Measurements from ENCODE around the gene TXNRD3.

Gene TXNRD3

DNA sequence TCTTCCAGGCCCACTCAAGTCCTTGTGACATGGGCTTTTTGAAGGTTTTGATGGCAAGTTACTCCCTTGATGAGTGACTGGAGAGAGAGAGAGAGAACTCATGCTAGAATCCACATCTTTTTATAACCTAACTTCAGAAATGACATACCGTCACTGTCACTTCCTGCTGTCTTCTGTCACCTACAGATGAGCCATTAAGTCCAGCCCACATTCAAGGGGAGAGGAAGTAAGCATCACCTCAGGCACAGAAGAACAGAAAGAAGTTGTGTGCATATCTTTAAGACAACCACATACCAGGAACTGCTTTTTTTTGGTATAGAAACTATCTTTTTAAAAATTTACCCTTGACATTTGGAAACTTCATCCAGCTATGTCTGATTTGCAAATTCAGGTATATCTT lies 16.6 kb upstream of the TXNRD3 start:
- no peak for DNase-seq

GRCh38 chr3:126668450-126669401 lies 13.8 kb upstream of the TXNRD3 start:
- DNase-seq, result no peak

DNA sequence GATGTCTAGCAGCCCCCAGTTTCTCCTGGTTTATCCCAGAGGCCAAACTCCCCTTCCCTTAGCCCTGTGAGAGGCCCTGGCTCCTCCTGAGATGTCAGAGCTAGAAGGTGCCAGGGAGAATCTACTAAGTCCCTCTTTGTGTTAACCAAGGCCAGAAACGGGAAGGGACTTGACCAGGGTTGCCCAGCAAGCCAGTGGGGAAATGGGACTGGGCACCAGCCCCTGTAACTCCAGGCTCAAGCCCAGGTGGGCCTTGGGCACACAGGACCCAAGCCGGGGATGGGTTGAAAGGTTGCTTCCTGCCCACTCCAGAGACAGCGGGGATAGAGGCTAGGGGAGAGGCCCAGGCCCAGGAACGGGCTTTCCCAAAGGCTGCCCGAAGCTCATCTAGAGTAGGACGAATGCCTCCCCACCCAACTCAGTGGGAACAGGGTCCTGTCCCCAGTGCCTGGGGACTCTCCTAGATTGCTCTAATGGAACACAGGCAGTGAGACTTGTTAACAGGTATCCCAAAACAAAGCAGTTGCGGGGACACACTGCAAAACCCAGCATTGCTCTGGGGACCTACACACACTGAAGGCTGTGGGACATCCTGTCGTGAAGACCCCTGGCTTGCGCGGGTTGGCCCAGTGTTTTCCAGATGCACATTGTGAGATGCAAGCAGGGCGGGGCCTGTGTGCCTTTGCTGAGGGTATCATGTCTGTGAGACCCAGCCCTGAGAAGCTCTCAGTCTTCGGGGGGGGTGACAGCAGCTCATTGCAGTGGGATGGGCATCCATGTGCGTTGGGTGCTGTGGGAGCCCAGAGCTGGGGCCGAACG lies 12.9 kb upstream of the TXNRD3 start:
- no peak for DNase-seq

GRCh38 chr3:126666658-126667528 lies 12.0 kb upstream of the TXNRD3 start:
- no peak for DNase-seq

GRCh38 chr3:126665959-126666657 lies 11.2 kb upstream of the TXNRD3 start:
- DNase-seq, result no peak

DNA sequence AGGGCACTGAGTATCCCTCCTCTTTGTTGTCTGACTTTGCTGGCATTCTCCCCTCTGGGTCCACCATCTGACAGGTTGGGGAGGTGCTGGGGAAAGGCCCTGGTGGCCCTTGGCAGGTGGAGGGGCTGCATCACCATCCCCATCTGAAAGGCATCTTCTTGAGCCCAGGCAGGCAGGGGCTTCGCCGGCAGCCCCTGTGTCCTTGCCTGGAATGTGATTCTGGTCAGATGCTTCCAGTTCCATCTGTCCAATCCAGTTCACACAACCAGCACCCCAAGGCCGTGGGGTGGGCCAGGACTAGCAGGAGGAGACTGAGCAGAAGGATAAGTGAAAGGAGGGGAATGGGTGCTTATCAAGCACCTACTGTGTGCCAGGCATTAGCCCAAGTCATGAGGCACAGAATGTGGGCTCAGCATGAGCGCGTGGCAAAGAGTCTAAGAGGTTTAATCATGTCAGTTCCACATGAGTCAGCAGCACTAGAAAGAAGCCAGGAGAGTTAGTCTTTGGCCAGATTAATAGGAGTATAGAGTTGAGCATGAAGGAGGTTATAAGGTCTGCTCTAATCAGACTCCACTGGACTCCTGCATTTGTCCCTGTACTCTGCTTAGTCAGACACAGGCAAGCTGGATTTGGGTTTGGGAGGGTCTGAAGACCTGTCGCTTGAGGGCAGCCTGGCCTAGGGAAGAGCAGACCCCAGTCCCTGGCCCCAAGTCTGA lies 10.5 kb upstream of the TXNRD3 start:
- no peak for DNase-seq

DNA sequence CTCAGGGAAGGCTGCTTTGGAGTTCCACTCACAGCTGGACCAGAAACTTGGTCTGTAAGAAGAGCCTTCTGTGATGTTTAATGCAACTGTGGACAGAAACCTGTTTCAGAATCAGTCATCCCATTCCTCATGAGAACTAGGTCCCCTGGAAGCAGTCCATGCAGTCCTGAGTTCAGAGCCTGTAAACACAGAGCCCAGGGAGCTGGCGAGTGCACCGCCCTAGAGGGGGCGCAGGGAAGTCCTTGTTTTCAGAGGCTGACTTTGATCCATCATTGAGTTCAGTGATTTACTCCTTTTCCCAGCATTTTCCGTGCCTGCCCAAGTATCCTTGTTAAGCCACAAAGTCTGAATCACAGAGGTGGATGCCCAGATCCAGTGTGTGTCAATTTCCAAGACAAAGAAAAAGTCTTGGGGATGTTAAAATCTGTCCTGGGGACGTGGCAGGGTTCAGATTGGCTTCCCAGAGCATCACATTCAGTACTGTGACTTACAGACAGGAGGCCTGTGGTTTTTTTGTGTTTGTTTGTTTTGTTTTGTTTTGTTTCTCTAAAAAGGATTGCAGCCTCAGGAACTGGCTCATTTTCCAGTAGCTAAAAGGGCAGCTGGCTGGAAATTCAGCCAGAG lies 9.8 kb upstream of the TXNRD3 start:
- no peak for DNase-seq

DNA sequence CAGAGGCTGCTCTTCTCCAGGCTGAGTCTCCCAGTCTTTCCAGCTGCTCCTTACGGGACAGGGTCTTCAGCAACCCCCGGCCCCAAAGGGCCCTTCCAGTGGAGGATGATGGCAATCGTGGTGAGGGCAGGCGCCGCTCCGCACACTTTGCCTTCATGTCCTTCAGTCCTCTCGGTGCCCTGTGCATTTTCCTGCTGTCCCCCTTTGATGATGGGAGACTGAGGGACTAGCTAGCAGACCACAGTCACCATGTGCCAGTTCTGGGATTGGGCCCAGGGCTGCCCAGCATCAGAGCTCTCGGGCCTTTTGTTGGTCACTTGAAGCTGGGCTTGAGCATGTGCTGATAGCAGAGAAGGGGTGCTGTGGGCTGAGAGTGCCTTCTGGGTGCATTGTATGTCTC lies 8.8 kb upstream of the TXNRD3 start:
- no peak for DNase-seq

DNA sequence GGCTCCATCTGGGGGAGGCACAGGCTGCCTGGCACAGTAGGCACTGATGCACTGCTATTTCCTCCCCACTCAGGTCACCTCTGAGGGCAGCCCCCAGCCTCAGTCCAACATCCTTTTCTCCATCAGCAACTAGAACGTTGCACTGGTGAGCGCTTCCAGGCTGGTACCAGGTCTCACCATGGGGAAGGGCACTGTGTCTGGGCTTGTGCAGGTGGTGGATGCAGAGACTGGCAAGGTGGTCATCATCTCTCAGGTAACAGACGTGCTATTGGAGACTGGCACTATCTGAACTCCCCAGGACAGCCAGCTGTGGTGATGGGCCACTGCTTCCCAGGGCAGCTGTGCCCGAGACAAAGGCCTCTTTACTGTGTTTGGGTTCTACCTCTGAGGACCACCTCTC lies 8.3 kb upstream of the TXNRD3 start:
- no peak for DNase-seq

GRCh38 chr3:126661532-126662364 lies 6.8 kb upstream of the TXNRD3 start:
- DNase-seq, result no peak

- no peak for DNase-seq
Observed at GRCh38 chr3:126659915-126660886, 5.3 kb upstream of the TXNRD3 start.

DNA sequence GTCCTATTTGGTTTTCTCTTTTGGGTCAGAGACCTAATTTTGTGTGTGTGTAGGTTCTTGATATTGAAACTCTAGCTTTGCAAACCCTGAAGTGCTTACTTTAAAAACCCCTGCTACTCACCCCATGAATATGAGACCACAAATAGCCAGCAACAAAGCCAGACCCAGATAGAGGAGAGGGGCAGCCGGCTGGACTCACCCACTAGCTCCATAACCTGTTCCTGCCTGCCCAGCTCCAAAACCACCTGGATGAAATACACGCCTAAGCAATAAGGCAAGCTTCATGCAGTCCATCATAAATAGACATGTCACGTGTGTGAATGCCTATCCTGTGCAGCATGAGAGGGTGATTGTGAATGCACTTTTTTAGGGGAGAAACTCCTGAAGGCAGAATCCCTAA lies 3.7 kb upstream of the TXNRD3 start:
- no peak for DNase-seq

DNA sequence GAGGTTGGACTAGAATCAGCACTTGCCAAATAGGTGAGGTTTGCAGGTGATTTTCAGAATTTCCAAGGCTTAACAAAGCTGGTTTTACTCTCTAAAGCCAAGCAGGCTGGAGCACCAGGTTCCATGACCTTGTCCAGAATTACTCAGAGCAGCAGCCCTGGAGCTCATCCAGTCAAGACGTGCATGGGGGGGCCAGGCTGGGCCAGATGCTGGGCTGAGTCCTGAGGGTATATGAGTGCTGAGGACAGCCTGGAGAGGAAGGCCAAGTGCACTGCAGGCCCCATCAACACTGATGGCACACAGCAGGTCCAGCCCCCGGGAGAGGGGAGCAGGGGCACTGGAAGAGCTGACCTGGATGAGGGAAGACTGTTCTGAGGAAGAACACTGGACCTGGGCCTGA lies 3.0 kb upstream of the TXNRD3 start:
- DNase-seq, result no peak

DNA sequence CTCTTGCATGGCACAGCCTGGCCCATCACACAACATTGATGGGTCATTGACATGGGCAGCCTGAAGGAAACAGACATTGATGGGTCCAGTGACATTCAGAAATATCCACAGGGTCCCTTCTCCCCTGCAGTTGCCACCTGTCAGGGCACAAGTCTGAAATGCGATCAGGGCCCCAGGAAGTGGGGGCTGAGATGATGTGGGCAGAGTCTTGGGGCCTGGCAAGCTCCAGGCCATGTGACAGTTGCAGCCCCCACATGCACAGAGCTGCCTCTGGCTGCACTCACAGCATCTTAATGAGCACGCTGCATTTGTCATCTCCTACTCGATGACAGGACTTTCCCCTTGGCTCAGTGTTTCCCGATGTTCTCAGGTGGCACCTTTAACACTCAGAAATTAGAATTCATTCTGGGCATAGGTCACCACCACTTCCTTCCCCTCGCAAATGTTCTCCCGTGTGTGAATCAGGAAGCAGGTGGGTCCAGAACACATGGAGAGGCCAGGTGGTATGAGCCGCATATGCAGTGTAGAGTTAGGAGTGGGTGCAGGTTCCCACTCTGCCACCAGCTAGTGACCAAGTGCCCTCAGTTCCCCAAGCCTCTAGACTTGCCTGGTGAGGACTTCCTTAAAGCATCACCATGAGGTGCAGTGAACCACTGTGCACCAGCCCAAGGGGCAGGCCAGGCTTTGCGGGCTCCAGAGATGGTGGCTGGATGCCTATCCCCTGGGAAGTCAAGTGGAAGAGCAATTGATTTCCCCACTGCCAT lies 1.6 kb upstream of the TXNRD3 start:
- no peak for DNase-seq

DNA sequence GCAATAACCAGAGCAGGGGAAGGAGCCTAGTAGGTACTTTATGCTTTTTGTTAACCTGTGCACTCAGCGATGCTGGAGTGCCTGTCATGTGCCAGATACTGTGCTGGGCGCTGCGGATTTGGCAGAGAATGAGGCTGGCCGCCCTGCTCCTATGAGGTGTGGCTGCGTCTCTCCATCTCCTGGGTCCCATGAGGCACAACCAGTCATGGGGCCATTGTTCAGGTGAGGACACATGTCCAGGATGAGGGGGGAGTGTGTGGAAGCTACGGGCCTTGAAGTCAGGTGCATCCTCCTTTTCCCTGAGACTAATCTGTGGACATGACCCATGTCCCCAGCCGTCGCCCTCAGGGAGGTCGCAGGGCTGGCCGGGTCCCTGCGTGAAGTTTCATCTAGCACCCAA lies 963 bp upstream of the TXNRD3 start:
- DNase-seq, result no peak

- no peak for DNase-seq
Observed at GRCh38 chr3:126649556-126650092, 5.3 kb downstream of the TXNRD3 start.

DNA sequence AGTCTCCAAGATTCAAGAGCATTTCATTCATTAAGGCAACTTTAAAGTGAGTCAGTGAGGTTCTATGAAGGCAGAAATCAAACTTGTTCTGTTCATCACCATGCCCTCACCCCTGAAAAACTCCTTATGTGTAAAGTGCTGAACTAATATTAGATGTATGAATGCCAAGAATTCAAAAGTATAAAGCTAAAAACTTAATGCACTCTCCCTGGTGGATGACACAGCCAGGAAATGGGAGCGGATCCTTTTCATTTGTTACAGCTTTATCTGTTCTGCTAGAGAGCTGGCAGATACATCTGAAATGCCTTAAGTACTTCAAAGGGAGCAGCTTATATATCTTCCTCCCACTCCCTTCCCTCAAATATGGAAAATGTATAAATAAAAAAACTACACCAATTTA lies 8.2 kb downstream of the TXNRD3 start:
- DNase-seq, result no peak

GRCh38 chr3:126644615-126645014 lies 10.3 kb downstream of the TXNRD3 start:
- DNase-seq, result no peak
